Glutamatergic neuron (in vitro differentiated cells): ENCODE measurements around the gene THSD4. TPM values are rescaled to one million over a fixed set of nuclear protein-coding genes. Genes with fewer than 3 reads are reported as not detected.

ENCODE experiments used
- DNase-seq: peaks from one replicate; pipeline ENCODE4 v3.0.0; 2022
- H3K27ac Mint-ChIP-seq: one replicate; pipeline ENCODE4 v1.8.0; 2020; ENCODE audit warnings: mild to moderate bottlenecking, mixed read lengths, inconsistent platforms; ENCODE audit not compliant: unreplicated experiment
- H3K27me3 Mint-ChIP-seq: one replicate; pipeline ENCODE4 v1.8.0; 2020; ENCODE audit warnings: mild to moderate bottlenecking, moderate library complexity, mixed read lengths, inconsistent platforms; ENCODE audit not compliant: unreplicated experiment
- H3K36me3 Mint-ChIP-seq: one replicate; pipeline ENCODE4 v1.8.0; 2020; ENCODE audit warnings: mild to moderate bottlenecking, mixed read lengths, inconsistent platforms; ENCODE audit not compliant: unreplicated experiment
- H3K4me1 Mint-ChIP-seq: one replicate; pipeline ENCODE4 v1.8.0; 2020; ENCODE audit warnings: mild to moderate bottlenecking, low read depth, mixed read lengths, inconsistent platforms; ENCODE audit not compliant: unreplicated experiment
- H3K4me3 Mint-ChIP-seq: one replicate; pipeline ENCODE4 v1.8.0; 2020; ENCODE audit warnings: mild to moderate bottlenecking, mixed read lengths, inconsistent platforms; ENCODE audit not compliant: unreplicated experiment
- H3K9me3 Mint-ChIP-seq: one replicate; pipeline ENCODE4 v1.8.0; 2020; ENCODE audit warnings: mild to moderate bottlenecking, moderate library complexity, mixed read lengths, inconsistent platforms; ENCODE audit not compliant: unreplicated experiment
- CTCF ChIP-seq: fragments of 200-600 bp; sonication (generic); IDR thresholded peaks from one replicate; pipeline ENCODE4 v1.5.0; 2021; ENCODE audit not compliant: partially characterized antibody, unreplicated experiment
- total RNA-seq: library from RNA; stranded (reverse); fragmentation: NEBNext Ultra II Directional; extraction: Animal tissue kit (Norgen Biotek cat#: 25700); gene quantifications from one replicate; pipeline ENCODE4 v1.2.1, GENCODE V29; 2021; ENCODE audit not compliant: unreplicated experiment

THSD4 gene
- total RNA-seq, 1 donor from 2014 or later = 12.3 TPM

DNA sequence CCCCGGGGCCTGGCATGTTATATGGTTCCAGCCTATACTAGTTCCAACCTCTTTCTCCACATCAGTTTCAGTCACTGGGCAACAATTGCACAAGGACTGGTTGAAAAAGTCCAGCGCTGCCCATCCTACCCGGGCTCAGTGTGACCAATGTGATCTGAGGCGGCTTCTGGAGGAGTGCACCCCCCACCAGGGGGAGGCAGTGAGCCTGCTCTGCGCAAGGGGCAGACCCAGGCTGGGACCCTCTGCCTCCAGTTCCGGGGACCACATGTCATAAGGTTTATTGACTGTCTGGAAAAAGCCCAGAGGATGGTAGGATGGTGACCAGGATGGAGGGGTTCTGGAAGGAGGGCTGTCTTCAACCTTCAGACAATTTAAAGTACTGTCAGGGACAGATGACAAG is 669.4 kb downstream of the THSD4 start:
- Mint-ChIP-seq H3K9me3 (no peaks in the 10 kb centered on the region), H3K4me1 (peaks cover 19% of the 10 kb centered on the region), H3K27ac (no peak overlapping the region), H3K36me3 (no peaks in the 10 kb centered on the region), H3K27me3 (peaks cover 2% of the 10 kb centered on the region), H3K4me3 (no peak overlapping the region)
- no peak for DNase-seq
- TF ChIP-seq CTCF = peak; percentile 21

- H3K27ac Mint-ChIP-seq = no peak overlapping the region
- no peak overlapping the region for H3K4me3 Mint-ChIP-seq
Measured at GRCh38 chr15:71785996-71786395, 670.7 kb downstream of the THSD4 start.

DNA sequence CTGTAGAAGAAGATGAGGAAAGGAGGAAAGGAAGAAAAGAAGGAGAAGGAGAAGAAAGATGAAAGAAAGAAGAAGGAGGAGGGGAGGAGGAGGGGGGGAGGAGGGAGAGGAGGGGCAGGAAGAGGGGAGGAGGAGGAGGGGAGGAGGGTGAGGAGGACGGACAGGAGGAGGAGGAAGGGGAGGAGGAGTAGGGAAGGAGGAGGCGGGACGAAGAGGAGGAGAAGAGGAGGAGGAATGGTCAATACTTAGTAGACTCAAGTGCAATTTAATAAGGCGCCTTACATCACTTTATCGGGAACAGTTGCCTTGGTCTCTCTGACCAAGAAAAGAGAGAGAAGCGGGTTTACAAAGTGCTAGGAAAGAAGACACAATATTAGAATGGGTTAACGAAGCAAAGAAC is 671.4 kb downstream of the THSD4 start:
- DNase-seq = no peak
- TF ChIP-seq CTCF = no peak
- peaks cover 4% of the 10 kb centered on the region for H3K4me1 Mint-ChIP-seq
- H3K36me3 Mint-ChIP-seq = no peaks in the 10 kb centered on the region
- no peak overlapping the region for H3K27ac Mint-ChIP-seq
- H3K4me3 Mint-ChIP-seq = no peak overlapping the region
- H3K27me3 Mint-ChIP-seq = peaks cover 3% of the 10 kb centered on the region
- no peaks in the 10 kb centered on the region for H3K9me3 Mint-ChIP-seq

More at GRCh38 chr15:71785996-71786395, 670.7 kb downstream of the THSD4 start:
- H3K4me1 Mint-ChIP-seq = peaks cover 8% of the 10 kb centered on the region
- no peak for DNase-seq
- no peak for TF ChIP-seq CTCF
- no peaks in the 10 kb centered on the region for H3K9me3 Mint-ChIP-seq
- H3K27me3 Mint-ChIP-seq = peaks cover 3% of the 10 kb centered on the region
- H3K36me3 Mint-ChIP-seq = no peaks in the 10 kb centered on the region

- peaks cover 3% of the 10 kb centered on the region for H3K27me3 Mint-ChIP-seq
- H3K4me1 Mint-ChIP-seq = no peaks in the 10 kb centered on the region
- H3K27ac Mint-ChIP-seq = no peak overlapping the region
- H3K4me3 Mint-ChIP-seq = no peak overlapping the region
- H3K36me3 Mint-ChIP-seq = no peaks in the 10 kb centered on the region
- no peak for DNase-seq
- no peaks in the 10 kb centered on the region for H3K9me3 Mint-ChIP-seq
- no peak for TF ChIP-seq CTCF
Measured at GRCh38 chr15:71788646-71789579, 673.6 kb downstream of the THSD4 start.

DNA sequence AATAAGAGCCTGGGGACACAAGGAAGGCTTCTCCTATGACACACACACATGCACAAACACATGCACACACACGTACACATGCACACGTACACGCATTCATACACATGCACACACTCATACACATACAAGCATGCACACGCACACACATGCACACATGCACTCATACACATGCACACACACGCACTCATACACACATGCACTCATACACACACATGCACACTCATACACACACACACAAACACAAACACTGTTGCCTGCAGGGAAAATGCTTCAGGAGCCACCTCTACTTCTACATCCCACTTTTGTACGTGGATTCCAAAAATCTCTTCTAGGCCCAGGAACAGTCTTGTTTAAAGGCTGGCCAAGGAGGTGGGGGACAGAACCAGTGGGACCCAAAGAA is 674.3 kb downstream of the THSD4 start:
- DNase-seq = no peak
- no peaks in the 10 kb centered on the region for H3K9me3 Mint-ChIP-seq
- H3K4me1 Mint-ChIP-seq = no peaks in the 10 kb centered on the region
- no peak overlapping the region for H3K4me3 Mint-ChIP-seq
- no peak overlapping the region for H3K27ac Mint-ChIP-seq
- no peak for TF ChIP-seq CTCF
- no peaks in the 10 kb centered on the region for H3K36me3 Mint-ChIP-seq
- H3K27me3 Mint-ChIP-seq = peaks cover 3% of the 10 kb centered on the region
